ENCODE results near the gene CD1B. TPM values are rescaled to one million over a fixed set of nuclear protein-coding genes. Genes with fewer than 3 reads are reported as not detected.
"Not testable (repeated sequence)": the region's sequence is repeated elsewhere in the genome, so short reads cannot be mapped to it uniquely, and the experiment has no call there.

CD1B gene
- not detected in 2 replicates for total RNA-seq

DNA sequence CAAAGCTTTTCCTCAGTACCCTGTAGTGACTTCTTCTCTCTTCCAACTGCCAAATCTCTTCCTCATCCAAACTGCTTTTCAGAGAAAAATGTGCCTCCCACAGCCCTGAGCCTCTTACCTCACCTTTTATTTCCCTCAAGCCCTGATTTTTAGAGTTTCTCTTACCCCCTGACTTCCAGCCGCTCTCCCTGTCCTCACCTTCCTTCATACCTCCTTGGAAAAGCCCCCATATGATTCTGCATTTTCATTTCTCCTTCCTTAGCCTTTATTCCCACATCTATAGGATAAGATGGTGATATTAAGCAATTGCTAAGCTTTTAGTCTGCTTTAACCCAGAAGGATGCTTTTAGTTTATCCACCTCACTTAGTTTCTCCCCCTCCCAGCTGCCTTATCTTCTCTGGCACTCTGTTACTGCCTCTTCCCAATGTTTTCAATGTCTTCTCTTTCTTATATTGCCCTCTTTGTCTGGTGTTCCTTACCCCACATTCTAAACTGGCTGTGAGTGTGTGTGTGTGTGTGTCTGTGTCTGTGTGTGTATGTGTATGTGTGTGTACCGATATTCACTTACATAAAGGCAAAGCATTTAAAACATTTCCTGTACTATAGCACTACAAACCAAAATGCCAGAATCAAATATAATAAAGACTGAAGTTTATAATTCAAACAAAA is at the start of gene CD1B:
CD1B (minus strand) TSS at position 51 of the 670 bp plus-strand sequence. CDS start 108 bp downstream, outside the sequence.
- no peak for DNase-seq (ENCODE audit: low read depth)

DNA sequence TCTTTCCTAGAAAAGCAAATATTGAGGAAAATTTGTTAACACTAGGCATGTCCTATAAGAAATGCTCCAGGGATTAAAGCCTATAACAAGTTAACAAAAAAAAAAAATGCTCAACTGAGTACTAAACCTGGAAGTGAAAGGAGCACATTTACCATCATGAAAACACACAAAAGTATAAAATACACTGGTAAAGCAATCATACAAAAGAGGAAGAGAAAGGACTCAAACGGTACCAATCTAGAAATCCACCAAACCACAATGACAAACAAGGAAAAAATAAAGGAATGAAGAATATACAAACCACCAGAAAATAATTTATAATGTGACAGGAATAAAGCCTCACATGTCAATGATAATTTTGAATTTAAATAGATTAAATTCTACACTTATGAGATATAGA is 43.5 kb upstream of the CD1B start:
- DNase-seq (ENCODE audit: low read depth), result no peak

DNA sequence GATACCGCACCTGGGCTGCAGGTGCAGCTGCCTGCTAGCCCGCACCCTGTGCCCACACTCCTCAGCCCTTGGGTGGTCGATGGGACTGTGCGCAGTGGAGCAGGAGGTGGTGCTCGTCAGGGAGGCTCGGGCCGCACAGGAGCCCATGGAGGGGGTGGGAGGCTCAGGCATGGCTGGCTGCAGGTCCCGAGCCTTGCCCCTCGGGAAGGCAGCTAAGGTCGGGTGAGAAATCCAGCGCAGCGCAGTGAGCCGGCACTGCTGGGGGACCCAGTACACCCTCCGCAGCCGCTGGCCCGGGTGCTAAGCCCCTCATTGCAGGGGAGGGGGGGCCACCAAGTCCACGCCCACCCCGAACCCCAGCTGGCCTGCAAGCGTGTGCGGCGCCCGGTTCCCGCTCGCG is 42.8 kb upstream of the CD1B start:
- not testable (repeated sequence) for DNase-seq (ENCODE audit: low read depth)

DNA sequence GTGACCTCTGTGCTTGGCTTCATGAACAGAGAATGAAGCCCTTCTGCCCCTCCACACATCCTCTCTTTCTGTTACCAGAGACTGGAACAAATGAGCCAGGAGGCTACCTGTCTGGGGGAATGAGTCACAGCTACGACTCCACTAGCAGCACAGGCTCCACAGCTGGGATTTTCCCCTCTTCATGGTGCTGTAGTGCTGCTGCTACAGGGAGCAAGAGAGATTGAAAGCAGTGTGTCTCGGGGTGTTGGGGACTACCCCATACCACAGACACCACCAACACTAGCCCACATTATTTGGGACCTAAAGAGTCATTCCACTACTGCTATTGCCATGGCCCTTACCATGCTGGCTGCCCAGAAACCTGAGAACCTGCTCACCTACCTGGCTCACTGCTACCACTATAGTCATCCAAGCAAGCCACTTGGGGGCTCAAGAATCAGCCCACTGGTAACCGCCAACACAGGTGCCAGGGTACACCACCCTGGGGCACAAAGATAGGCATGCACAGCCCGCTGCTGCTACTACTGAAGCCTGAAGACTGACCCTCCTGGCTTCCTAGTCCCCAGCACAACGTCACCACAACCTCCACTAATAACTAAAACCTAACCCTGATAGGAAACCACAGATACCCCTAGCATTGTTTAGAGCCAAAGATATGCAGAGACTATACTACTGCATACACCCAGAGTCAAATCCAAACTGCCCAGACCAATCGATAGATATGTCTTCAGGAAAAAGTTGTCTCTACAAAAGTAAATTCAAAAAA is 40.0 kb upstream of the CD1B start:
- peak; percentile 33 for DNase-seq (ENCODE audit: low read depth)

DNA sequence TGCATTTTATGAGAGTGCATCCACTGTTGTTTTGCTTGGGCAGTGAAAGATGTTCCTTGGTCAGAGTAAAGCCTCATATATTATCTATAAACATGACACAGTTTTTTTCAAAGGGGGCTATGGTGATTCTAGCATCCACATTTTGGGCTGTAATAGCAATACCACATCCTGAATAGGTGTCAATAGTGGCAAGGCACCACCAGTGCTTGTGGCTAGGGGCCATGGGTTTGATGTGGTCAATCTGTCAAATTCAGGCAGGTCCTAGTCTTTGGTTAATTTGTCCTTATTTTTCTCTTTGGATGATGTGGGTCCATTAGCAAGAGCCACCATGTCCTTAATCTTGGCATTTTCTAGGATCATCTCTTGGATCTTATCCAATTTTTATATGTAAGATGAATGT is 35.5 kb upstream of the CD1B start:
- DNase-seq (ENCODE audit: low read depth), result no peak

DNA sequence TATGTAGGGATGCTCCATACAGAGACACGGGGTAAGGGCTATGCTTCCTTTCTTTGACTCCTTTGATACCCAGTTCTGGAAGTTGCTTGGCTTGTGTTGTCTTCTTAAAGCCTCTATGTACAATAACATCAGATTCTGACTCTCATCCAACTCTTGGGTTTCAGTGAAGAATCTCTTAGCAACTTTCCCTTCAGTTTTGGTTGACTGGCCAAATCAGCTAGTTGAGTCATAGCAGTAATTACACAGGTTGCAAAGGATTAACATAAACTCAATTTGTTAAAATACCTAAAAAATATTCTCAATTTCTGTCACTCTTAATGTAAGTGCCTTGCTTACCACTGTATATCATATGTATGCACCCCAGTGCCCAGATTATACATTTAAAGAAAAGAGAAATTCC is 31.6 kb upstream of the CD1B start:
- no peak for DNase-seq (ENCODE audit: low read depth)

DNA sequence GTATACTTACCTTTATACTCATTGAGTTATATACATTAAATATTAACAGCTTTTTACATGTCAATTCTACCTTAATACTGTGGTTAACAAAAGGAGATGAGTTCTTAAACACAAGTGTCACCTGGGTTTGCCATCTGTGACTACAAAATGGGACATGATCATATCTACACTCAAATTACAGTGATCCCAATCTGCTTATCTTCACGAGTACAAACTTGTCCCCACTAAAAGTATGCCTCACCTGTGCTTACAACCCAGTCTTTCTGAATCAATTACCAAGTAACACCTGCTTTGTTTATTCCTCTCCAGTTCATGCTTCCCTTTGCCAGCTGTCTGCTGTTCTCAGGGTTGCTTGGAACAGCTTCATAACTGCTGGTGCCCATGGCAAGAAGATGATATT is 31.2 kb upstream of the CD1B start:
- DNase-seq (ENCODE audit: low read depth), result no peak

DNA sequence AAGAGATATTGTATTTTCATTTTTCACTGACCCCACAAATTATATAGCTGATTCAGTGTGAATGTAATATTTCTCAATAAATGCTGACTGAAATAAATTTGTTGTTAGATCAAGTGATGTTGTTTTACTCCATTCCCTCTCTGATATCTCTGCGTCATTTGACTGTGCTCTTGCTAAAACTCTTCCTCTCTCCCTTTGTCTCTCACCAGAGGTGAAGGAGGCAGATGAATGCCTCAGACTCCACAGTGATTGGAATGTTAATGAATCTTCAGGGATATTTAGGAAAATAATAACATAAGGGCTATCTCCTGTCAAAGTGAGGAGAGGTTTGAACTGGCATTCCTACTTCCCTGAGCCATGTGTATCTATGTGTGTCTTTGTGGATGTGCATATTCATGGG is 26.1 kb upstream of the CD1B start:
- DNase-seq (ENCODE audit: low read depth), result no peak

DNA sequence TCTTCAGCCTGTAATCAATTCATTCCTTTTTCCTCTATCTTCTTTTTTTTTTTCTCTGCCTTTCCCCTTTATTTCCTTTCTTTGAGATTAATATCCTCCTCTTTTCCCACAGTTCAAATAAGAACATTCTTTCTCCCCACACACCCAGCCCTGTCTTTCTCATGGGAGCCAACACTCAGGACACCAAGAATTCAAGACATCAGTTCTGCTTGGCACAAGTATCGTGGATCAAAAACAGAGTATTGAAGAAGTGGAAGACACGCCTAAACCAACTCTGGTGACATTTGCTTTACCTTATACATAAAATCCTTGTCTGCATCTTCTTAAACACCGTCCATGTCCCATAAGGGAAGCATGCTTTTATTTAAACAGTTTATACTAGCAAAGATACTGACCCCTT is 25.3 kb upstream of the CD1B start:
- no peak for DNase-seq (ENCODE audit: low read depth)

DNA sequence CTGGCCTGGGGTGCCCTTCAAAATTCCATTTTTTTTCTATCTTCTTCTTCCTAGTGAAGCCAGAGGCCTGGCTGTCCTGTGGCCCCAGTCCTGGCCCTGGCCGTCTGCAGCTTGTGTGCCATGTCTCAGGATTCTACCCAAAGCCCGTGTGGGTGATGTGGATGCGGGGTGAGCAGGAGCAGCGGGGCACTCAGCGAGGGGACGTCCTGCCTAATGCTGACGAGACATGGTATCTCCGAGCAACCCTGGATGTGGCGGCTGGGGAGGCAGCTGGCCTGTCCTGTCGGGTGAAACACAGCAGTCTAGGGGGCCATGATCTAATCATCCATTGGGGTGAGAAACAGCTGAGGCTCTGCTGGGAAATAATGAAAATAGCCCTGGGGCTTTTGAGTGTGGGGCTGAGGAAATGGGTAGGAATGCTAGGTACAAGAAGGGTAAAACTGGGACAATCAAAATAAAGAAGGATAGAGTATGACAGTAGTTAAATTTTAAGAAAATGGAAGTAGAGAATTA is 24.5 kb upstream of the CD1B start:
- no peak for DNase-seq (ENCODE audit: low read depth)

DNA sequence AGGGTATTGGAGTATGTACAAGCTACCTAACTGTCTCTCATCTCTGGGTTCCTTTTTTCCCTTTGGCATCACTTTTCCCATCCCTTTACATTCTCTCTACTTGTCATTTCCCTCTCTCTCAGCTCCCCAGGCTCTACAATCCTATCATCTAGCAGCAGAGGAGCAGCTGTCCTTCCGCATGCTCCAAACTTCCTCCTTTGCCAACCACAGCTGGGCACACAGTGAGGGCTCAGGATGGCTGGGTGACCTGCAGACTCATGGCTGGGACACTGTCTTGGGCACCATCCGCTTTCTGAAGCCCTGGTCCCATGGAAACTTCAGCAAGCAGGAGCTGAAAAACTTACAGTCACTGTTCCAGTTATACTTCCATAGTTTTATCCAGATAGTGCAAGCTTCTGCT is 22.9 kb upstream of the CD1B start:
- no peak for DNase-seq (ENCODE audit: low read depth)

DNA sequence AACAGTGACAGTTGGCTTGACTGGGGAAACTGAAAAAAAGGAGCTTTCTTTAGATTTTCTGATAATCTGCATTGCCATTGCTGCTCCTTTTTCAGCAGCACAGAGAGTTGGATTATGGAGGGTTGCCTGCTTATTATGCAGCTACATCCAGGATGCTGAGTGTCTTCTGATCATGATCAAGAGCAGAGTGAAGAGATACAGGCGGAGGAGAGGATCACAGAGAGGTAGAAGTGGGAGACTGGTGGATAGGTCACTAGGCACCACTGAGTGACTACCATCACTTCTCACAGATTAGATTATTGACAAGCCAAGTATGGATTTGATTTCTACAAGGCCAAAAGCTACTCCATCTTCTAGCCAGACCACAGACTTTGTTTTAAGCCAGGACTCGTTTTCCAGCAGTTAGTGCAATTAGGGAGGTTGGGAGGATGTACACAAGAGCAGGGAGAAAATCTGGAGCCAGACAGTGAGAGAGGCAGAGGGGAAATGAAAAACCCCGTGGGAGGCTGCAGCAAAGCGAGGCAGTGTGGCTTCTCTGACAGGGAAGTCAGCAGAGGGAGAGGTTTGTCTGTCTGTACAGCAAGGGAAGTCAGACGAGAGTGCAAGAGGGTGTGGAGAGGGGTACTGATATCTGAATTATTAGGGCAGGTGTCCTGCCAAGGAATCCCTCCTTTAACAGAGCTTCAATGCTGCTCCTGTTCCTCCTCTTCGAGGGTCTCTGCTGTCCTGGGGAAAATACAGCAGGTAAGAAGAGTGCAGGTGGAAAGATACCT is 22.2 kb upstream of the CD1B start, which contains the start of gene CD1E:
CD1E (plus strand) TSS at position 592 of the 773 bp plus-strand sequence; CDS start at position 687, 95 bp downstream.
- no peak for DNase-seq (ENCODE audit: low read depth)

DNA sequence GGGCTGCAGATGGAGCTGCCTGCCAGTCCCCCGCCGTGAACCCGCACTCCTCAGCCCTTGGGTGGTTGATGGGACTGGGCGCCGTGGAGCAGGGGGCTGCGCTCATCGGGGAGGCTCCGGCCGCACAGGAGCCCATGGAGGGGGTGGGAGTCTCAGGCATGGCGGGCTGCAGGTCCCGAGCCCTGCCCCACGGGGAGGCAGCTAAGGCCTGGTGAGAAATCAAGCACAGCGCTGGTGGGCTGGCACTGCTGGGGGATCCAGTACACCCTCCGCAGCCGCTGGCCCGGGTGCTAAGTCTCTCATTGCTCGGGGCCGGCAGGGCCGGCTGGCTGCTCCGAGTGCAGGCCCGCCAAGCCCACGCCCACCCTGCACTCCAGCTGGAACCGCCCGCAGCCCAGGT is 17.6 kb upstream of the CD1B start:
- not testable (repeated sequence) for DNase-seq (ENCODE audit: low read depth)

DNA sequence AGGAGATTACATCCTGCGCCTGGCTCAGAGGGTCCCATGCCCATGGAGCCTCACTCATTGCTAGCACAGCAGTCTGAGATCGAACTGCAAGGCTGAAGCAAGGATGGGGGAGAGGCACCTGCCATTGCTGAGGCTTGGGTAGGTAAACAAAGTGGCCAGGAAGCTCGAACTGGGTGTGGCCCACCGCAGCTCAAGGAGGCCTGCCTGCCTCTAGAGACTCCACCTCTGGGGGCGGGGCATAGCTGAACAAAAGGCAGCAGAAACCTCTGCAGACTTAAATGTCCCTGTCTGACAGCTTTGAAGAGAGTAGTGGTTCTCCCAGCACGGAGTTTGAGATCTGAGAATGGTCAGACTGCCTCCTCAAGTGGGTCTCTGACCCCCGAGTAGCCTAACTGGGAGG is 5.1 kb upstream of the CD1B start:
- not testable (repeated sequence) for DNase-seq (ENCODE audit: low read depth)

DNA sequence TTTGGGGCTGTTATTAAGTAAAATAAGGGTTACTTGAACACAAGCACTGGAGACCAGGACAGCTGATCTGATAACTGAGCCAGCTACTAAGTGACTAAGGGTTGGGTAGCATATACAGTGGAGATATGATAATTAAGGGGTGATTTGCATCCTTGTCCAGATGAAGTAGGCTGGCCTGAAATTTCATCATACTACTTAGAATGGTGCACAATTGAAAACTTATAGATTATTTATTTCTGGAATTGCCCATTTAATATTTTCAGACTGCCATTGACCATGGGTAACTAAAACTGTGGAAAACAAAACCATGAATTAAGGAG is 3.8 kb upstream of the CD1B start:
- DNase-seq (ENCODE audit: low read depth), result no peak

DNA sequence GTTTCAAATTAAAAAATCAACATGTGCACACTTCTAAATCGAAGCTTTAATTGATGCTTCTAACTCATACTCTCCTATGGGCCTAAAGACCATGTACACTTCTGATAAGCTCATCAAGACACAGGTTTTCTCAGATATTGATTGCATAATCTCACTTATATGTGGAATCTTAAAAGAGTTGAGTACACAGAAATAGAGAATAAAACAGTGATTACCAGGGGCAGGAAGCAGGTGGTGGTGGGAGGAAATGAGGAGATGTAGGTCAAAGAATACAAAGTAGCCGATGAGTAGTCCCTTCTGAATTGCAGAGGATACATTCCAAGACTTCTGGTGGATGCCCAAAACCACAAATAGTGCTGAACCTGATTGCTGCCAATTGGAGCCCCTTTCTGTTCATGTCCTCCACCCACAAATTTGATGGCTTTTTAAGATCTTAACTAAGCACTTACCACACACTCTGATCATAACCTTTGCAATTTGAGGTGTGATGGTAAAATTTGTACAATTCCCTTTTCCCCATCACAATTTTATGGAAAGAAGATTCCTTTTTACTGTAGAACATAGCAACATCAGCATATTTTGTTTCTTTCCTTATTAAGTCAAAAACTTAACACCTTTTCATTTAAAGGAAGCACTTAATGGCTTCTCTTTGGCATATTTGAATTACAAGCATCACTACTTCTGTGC is 3.3 kb upstream of the CD1B start:
- DNase-seq (ENCODE audit: low read depth), result peak; percentile 32

DNA sequence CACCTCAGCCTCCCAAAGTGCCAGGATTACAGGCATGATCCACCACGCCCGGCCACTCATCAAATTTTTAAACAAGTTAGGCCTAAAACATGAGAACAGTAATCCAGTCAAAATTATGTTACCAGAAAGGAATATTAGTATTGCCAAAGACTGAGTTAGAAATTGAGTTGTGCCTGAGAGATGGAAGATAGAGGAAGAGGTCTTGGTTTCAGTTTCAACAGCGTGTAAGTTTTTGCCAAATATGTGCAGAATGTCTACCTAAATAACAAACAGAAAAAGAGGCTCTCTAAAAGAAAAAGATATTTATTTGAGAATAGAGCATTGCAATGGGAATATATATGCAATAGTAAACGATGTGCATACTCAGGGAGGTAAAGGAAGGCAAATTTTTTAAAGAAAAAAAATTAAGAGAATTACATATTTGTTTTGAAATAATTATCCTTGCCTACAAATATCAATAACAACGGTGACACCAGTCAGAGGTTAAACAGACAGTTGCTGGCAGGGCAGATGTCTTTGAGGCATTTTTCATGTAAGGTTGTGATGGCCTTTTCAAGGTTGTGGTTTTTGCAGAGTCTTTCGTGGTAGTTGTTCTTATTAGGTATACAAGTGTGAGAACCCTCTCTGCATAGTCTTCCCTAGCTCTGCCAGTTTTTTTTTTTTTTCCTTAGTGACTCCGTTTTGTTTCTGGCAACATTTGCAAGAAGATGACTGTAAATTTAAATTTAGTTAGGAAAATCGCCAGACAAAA is 2.2 kb upstream of the CD1B start:
- no peak for DNase-seq (ENCODE audit: low read depth)

DNA sequence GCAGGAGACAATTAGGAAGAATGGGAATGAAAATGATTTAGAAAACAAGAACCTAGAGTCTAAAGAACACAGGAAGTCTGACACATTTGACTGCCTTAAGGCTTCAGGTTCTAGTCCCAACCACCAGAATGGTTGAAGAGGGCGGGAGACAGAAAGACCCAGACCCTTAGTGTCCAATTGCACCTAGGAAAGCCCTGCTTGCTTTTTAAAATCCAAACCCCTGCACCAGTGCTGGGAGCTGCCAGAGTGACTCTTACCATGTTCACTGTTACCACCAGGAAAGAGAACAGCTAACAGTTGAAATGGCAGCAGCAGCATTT is 265 bp downstream of the CD1B start:
- no peak for DNase-seq (ENCODE audit: low read depth)

DNA sequence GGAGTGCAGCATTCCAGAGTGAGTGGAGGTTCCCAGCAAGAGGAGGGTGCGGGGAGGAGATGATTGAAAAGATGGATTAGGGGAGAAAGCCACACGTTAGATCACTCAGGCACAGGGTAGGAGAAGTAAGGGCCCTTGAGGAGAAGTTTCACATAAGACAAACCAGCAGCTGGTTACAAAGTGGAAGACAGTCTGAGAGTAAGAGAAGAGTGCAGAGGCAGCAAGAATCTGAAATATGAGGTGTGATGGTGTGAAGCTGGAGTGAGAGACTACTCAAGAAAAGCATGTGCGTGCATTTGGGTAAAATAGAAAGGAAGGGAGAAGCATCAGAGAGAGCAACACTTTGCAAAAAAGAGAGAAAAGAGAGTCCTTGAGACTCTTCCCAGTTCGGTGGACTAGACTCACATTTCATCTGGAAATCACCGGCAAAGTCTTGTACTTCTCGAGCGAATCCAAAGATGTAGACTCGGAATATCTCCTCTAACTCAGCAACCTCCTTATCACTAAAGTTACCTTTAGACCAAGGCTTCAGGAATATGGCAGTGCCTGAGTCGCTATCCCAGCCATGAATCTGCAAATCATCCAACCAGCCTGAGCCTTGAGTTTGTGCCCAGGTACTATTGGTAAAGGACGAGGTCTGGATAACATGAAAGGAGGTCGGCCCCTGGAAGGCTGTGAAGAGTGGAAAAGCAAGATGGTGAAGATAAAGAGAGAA is 783 bp downstream of the CD1B start:
- DNase-seq (ENCODE audit: low read depth), result no peak

DNA sequence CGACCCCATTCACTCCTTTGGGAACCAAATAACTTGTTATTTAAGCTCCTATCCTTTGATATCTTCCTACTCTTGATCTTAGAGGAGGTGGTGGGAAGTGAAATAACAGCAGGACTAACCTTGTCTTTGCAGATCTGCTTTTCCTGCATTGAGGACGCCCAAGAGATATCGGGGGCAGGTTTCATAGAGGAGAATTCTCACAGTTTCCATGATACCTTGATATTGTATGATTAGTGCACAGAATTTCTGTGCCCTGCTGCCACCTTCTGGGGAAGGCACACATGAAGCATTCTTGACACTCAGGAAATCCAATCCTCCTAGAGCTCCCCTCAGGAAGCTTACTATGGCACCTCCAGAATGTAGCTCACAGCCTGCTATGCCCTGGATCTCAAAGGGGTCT is 1.6 kb downstream of the CD1B start:
- DNase-seq (ENCODE audit: low read depth), result peak; percentile 35

DNA sequence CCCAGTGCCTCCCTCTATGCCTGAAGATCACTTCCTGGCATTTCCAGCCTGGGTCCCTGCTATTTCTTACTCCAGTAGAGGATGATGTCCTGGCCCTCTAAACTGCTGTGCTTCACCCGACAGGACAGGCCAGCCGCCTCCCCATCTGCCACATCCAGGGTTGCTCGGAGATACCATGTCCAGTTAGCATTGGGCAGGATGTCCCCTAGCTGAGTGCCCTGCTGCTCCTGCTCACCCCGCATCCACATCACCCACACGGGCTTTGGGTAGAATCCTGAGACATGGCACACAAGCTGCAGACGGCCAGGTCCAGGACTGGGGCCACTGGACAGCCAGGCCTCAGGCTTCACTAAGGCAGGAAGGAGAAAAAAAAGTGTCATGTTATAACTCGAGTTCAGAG is 2.0 kb downstream of the CD1B start:
- DNase-seq (ENCODE audit: low read depth), result no peak

Data from renal cortical epithelial cell (primary cell).